Fibroblast of lung (primary cell): ENCODE measurements around the gene TRIM14. TPM values are rescaled to one million over a fixed set of nuclear protein-coding genes. Genes with fewer than 3 reads are reported as not detected.
"Not testable (repeated sequence)": the region's sequence is repeated elsewhere in the genome, so short reads cannot be mapped to it uniquely, and the experiment has no call there.

Source experiments
- DNase-seq, 2 donors: peaks; one replicate each; pipeline versions ENCODE4 v3.0.0 to v3.0.0-alpha.2; 2010; ENCODE audit warnings: low read depth in 2 of 2
- H2AFZ ChIP-seq: 2 replicates; pipeline ENCODE4 v1.5.1; 2012; ENCODE audit warnings: low read length, control low read depth, inconsistent platforms
- H3K27ac ChIP-seq: 2 replicates; pipeline ENCODE4 v1.5.1; 2011; ENCODE audit warnings: low read length, control low read depth; ENCODE audit not compliant: insufficient read depth
- H3K27me3 ChIP-seq: 2 replicates; pipeline ENCODE4 v1.5.1; 2011; ENCODE audit warnings: mild to moderate bottlenecking, low read length; ENCODE audit not compliant: control insufficient read depth, insufficient read depth
- H3K36me3 ChIP-seq: 2 replicates; pipeline ENCODE4 v1.5.1; 2011; ENCODE audit warnings: low read length; ENCODE audit not compliant: control insufficient read depth, insufficient read depth
- H3K4me1 ChIP-seq: 2 replicates; pipeline ENCODE4 v1.5.1; 2011; ENCODE audit warnings: low read length; ENCODE audit not compliant: control insufficient read depth, insufficient read depth; ENCODE audit errors: extremely low read depth
- H3K4me2 ChIP-seq: 2 replicates; pipeline ENCODE4 v1.5.1; 2011; ENCODE audit warnings: low read length, control low read depth; ENCODE audit not compliant: insufficient read depth; ENCODE audit errors: extremely low read depth
- H3K4me3 ChIP-seq, 4 experiments: fragments of 200-600 bp in 1 of 4; sonication (generic) in 1 of 4; replicated peaks in 1 of 4; 2 replicates each; pipeline ENCODE4 v1.5.1; 2011 to 2016; ENCODE audit warnings: low read length in 4 of 4, low read depth in 3 of 4, mild to moderate bottlenecking in 3 of 4, control low read depth in 2 of 4, inconsistent platforms in 1 of 4, mixed read lengths in 1 of 4; ENCODE audit not compliant: insufficient read depth in 1 of 4; ENCODE audit errors: control extremely low read depth in 1 of 4
- H3K79me2 ChIP-seq: 2 replicates; pipeline ENCODE4 v1.5.1; 2012; ENCODE audit warnings: mild to moderate bottlenecking, low read length, inconsistent platforms; ENCODE audit not compliant: control insufficient read depth, insufficient read depth
- H3K9ac ChIP-seq: 2 replicates; pipeline ENCODE4 v1.5.1; 2011; ENCODE audit warnings: mild to moderate bottlenecking, low read length, control low read depth; ENCODE audit not compliant: insufficient read depth
- H3K9me3 ChIP-seq: 2 replicates; pipeline ENCODE4 v1.5.1; 2012; ENCODE audit warnings: low read depth, low read length; ENCODE audit not compliant: control insufficient read depth, insufficient read depth
- H4K20me1 ChIP-seq: 2 replicates; pipeline ENCODE4 v1.5.1; 2011; ENCODE audit warnings: low read length; ENCODE audit not compliant: control insufficient read depth, insufficient read depth; ENCODE audit errors: extremely low read depth
- CTCF ChIP-seq, 2 donors: IDR thresholded peaks in 1 of 2; conservative IDR thresholded peaks in 1 of 2; 1 replicate in 1 of 2; 2 replicates in 1 of 2; pipeline ENCODE4 v1.5.1; 2011 to 2012; ENCODE audit warnings: low read length in 2 of 2, control low read depth in 1 of 2, inconsistent platforms in 1 of 2, low read depth in 1 of 2, mild to moderate bottlenecking in 1 of 2
- EZH2 ChIP-seq: IDR thresholded peaks from 2 replicates; pipeline ENCODE4 v1.5.1; 2012; ENCODE audit warnings: low read length, control low read depth, mild to moderate bottlenecking; ENCODE audit errors: missing control alignments
- polyA plus RNA-seq, 2 donors: library from polyadenylated mRNA; depleted of rRNA in 1 of 2; stranded (reverse) in 1 of 2; unstranded in 1 of 2; fragments of >200 nt; gene quantifications; 2 replicates each; pipeline ENCODE4 v1.2.1, GENCODE V29; 2011 to 2012; ENCODE audit warnings: missing spikeins in 1 of 2
- total RNA-seq: library from RNA; depleted of rRNA; stranded (reverse); fragments of >200 nt; gene quantifications from 2 replicates; pipeline ENCODE4 v1.2.1, GENCODE V29; 2014

TRIM14 gene
- total and polyA plus RNA-seq, 2 donors (not counting 1 experiment from before 2014, with no cell fraction given): 7.8 to 8.6 TPM

- Histone ChIP-seq H3K4me1 (no peaks in the 10 kb centered on the region), H3K27me3 (peaks cover 19% of the 10 kb centered on the region), H2AFZ (no peak overlapping the region), H3K36me3 (no peaks in the 10 kb centered on the region), H3K9ac (no peak overlapping the region), H3K4me2 (no peak overlapping the region), H3K9me3 (no peaks in the 10 kb centered on the region), H3K27ac (no peak overlapping the region), H3K4me3 (no peak overlapping the region), H4K20me1 (no peaks in the 10 kb centered on the region), H3K79me2 (no peaks in the 10 kb centered on the region)
- DNase-seq: no peak
- TF ChIP-seq CTCF (conservative IDR thresholded peaks at IDR 0.05 in 1 of 2, IDR thresholded peaks at IDR 0.05 in 1 of 2; ENCODE audit: low read depth in 1 of 2, low read length in 2 of 2) (no peak), EZH2 (no peak)
Measured at GRCh38 chr9:98132806-98133631, 14.0 kb upstream of the TRIM14 start.

DNA sequence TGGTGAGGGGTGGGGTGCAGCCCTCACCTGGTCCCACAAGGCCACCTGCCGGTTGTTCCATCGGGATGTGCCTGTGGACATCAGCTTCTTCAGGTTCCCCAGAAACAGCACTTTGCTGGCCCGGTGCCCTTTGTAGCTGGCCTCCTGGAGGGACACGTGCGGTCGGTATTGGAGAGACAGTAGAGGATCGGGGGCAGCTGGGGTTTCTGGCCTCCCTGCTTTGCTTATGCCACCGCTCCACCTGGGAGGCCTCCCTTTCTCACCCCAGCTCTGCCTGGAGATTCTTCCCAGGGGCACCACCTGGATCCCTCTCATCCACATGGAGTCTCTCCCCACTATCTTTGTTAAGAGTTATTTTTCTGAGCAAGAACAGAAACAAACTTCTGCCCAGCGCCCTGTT, 13.1 kb upstream of the TRIM14 start:
- Histone ChIP-seq H3K9ac (no peak overlapping the region), H3K4me2 (no peak overlapping the region), H3K36me3 (no peaks in the 10 kb centered on the region), H3K27me3 (peaks cover 18% of the 10 kb centered on the region), H3K4me1 (no peaks in the 10 kb centered on the region), H3K4me3 (no peak overlapping the region), H3K27ac (no peak overlapping the region), H4K20me1 (no peaks in the 10 kb centered on the region), H2AFZ (no peak overlapping the region), H3K79me2 (no peaks in the 10 kb centered on the region), H3K9me3 (no peaks in the 10 kb centered on the region)
- TF ChIP-seq EZH2: no peak
- no peak for TF ChIP-seq CTCF (conservative IDR thresholded peaks at IDR 0.05 in 1 of 2, IDR thresholded peaks at IDR 0.05 in 1 of 2; ENCODE audit: low read depth in 1 of 2, low read length in 2 of 2)
- DNase-seq: no peak

DNA sequence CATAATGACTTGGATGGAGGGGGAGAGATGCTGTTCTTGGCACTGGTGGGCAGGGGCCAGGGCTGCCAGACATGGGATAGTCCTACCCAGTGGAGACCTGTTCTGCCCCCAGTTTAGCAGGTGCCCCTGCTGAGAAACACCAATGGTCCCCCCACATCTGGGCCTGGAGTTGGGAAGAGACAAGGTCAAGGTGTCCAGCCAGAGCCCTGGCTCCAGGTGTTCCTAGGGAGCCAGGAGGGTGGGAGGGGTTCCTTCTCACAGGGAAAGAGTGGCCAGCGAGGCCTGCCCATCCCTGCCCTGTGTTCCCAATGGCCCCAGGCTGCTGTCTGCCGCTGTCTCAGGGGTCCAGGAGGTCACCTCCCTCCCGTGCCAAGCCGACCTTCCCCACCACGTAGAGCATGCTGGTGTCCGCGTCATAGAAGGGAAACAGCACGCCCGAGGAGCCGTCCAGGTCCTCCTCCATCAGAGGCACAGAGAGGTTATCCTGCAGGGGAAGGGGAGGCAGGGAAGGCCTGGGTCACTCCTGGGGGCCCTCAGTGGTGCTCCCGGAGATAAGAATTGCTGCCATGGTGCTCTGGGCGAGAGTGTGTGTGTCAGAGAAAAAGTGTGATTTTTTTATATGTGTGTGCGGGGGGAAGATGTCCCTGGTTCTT, 11.7 kb upstream of the TRIM14 start:
- no peaks in the 10 kb centered on the region for H3K4me1 ChIP-seq
- H3K27me3 ChIP-seq: peaks cover 15% of the 10 kb centered on the region
- H3K4me2 ChIP-seq: no peak overlapping the region
- no peak for DNase-seq
- H3K9me3 ChIP-seq: no peaks in the 10 kb centered on the region
- no peak overlapping the region for H3K27ac ChIP-seq
- no peaks in the 10 kb centered on the region for H3K36me3 ChIP-seq
- H2AFZ ChIP-seq: no peak overlapping the region
- no peak overlapping the region for H3K4me3 ChIP-seq
- no peaks in the 10 kb centered on the region for H4K20me1 ChIP-seq
- TF ChIP-seq EZH2 (no peak), CTCF (conservative IDR thresholded peaks at IDR 0.05 in 1 of 2, IDR thresholded peaks at IDR 0.05 in 1 of 2; ENCODE audit: low read depth in 1 of 2, low read length in 2 of 2) (no peak)
- H3K9ac ChIP-seq: no peak overlapping the region
- no peaks in the 10 kb centered on the region for H3K79me2 ChIP-seq

DNA sequence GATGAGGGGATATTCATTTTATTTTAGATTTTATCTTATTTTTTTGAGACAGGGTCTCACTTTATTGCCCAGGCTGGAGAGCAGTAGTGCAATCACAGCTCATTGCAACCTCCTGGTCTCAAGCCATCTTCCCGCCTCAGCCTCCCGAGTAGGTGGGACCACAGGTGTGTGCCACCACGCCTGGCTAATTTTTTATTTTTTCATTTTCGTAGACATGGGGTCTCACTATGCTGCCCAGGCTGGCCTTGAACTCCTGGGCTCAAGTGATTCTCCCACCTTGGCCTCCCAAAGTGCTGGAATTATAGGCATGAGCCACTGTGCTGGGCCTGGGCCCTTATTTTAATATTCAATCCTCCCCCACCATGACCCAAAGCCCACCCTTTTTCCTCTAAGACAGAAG, 11.0 kb upstream of the TRIM14 start:
- not testable (repeated sequence) for H3K4me3 ChIP-seq, H3K79me2 ChIP-seq, H2AFZ ChIP-seq, H3K9me3 ChIP-seq, H3K9ac ChIP-seq, H3K4me1 ChIP-seq, H4K20me1 ChIP-seq, H3K27ac ChIP-seq, H3K4me2 ChIP-seq, H3K36me3 ChIP-seq, DNase-seq
- H3K27me3 ChIP-seq: peaks cover 15% of the 10 kb centered on the region
